ENCODE data around the gene CDKN2D.
A peak's percentile ranks its signal among the peaks of the same experiment; 100 is the strongest.
"Not testable (repeated sequence)": the region's sequence is repeated elsewhere in the genome, so short reads cannot be mapped to it uniquely, and the experiment has no call there.

The CDKN2D gene

DNA sequence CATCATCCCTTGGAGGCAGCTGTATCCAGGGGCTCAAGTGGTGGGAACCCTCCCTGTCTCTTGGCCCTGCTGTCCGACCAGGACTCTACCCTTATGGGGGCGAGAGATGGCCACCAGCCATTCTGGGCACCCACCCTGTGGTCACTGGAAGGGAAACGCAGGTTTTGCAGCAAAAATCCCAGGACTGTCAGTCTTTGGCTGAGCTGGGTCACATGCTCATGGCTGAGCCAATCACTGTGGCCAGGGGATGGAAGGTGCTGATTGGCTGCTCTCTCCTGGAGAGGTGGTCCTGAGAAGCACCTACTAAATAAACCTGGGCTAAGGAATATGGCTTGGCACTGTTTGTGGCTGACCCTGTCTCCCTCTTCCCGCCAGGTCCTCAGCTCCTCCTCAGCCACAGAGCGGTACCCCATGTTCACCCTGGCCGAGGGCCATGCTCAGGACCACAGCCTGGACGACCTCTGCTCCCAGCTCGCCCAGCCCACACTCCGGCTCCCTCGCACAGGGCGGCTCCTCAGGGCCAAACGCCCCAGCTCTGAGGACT, 16.2 kb downstream of the CDKN2D start:
- peaks cover 35% of the 10 kb centered on the region for H3K36me3 ChIP-seq (ENCODE audit: control insufficient read depth, insufficient read depth, low read length)

DNA sequence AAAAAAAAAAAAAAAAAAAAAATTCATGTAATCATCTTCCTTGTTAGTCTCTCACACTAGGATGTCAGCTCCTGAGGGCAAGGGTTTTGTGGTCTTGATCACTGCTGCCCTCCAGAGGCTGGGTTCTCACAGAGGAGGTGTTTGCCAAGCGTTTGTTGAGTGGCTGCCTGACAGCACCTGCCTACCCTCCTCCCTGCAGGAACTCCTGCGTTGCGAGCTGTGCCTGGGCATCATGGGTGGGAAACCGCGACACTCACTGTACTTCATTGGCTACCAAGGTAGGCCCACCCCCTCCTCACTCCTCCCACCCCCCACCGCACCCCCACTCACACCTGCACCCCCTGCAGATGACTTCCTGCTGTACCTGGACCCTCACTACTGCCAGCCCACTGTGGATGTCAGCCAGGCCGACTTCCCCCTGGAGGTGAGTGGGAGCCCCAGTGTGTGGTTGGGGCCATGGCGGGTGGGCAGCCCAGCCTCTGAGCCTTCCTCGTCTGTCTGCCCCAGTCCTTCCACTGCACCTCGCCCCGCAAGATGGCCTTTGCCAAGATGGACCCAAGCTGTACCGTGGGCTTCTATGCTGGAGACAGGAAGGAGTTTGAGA, 17.0 kb downstream of the CDKN2D start:
- TF ChIP-seq, protein P1, sequence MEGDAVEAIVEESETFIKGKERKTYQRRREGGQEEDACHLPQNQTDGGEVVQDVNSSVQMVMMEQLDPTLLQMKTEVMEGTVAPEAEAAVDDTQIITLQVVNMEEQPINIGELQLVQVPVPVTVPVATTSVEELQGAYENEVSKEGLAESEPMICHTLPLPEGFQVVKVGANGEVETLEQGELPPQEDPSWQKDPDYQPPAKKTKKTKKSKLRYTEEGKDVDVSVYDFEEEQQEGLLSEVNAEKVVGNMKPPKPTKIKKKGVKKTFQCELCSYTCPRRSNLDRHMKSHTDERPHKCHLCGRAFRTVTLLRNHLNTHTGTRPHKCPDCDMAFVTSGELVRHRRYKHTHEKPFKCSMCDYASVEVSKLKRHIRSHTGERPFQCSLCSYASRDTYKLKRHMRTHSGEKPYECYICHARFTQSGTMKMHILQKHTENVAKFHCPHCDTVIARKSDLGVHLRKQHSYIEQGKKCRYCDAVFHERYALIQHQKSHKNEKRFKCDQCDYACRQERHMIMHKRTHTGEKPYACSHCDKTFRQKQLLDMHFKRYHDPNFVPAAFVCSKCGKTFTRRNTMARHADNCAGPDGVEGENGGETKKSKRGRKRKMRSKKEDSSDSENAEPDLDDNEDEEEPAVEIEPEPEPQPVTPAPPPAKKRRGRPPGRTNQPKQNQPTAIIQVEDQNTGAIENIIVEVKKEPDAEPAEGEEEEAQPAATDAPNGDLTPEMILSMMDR (IDR thresholded peaks at IDR 0.05; ENCODE audit: insufficient read depth, low read length, poor library complexity, severe bottlenecking) = peak; percentile 3
- no peaks in the 10 kb centered on the region for H3K27me3 ChIP-seq (replicated peaks; ENCODE audit: control insufficient read depth, insufficient read depth, low read length)
- no peak for DNase-seq (ENCODE audit: extremely low read depth, insufficient read length)
- H3K4me3 ChIP-seq (replicated peaks; ENCODE audit: low read depth, low read length) = no peak overlapping the region
- peaks cover 39% of the 10 kb centered on the region for H3K36me3 ChIP-seq (ENCODE audit: control insufficient read depth, insufficient read depth, low read length)

More for the DNA sequence above, 16.2 kb downstream of the CDKN2D start:
- no peak for DNase-seq (ENCODE audit: extremely low read depth, insufficient read length)
- TF ChIP-seq, protein P1 (IDR thresholded peaks at IDR 0.05; ENCODE audit: insufficient read depth, low read length, poor library complexity, severe bottlenecking) = no peak
- H3K4me3 ChIP-seq (replicated peaks; ENCODE audit: low read depth, low read length) = no peak overlapping the region
- H3K27me3 ChIP-seq (replicated peaks; ENCODE audit: control insufficient read depth, insufficient read depth, low read length) = no peaks in the 10 kb centered on the region

DNA sequence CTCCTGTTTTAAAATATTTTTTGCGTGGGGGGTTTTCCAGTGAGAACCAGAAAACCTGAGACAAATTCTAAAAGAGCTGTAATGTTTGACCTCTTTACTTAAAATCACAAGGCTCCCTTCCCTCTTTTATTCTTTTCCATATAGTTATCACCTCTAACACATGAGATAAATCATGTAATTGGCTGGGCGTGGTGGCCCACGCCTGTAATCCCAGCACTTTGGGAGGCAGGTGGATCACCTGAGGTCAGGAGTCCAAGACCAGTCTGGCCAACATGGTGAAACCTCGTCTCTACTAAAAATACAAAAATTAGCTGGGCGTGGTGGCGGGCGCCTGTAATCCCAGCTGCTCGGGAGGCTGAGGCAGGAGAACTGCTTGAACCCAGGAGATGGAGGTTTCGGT, 17.8 kb downstream of the CDKN2D start:
- peaks cover 38% of the 10 kb centered on the region for H3K36me3 ChIP-seq (ENCODE audit: control insufficient read depth, insufficient read depth, low read length)
- not testable (repeated sequence) for DNase-seq (ENCODE audit: extremely low read depth, insufficient read length); H3K27me3 ChIP-seq (replicated peaks; ENCODE audit: control insufficient read depth, insufficient read depth, low read length); H3K4me3 ChIP-seq (replicated peaks; ENCODE audit: low read depth, low read length)

DNA sequence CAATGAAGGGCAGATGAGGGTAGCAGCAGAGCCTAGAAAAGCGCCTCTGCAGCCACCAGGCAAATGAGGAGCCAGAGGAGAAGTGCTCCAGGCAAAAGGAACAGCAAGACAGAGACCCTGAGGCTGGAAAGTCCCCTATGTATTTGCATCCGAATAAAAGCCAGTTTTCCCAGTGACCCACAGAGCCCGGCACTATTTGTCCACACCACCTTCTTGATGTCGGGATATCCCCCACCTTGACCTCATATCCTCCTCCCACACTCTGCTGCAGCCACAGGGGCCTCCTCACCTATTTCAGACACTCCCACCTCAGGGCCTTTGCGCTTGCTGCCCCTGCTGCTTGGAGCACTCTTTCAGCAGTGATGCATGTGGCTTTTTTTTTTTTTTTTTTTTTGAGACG, 18.4 kb downstream of the CDKN2D start:
- H3K36me3 ChIP-seq (ENCODE audit: control insufficient read depth, insufficient read depth, low read length) = peaks cover 35% of the 10 kb centered on the region

DNA sequence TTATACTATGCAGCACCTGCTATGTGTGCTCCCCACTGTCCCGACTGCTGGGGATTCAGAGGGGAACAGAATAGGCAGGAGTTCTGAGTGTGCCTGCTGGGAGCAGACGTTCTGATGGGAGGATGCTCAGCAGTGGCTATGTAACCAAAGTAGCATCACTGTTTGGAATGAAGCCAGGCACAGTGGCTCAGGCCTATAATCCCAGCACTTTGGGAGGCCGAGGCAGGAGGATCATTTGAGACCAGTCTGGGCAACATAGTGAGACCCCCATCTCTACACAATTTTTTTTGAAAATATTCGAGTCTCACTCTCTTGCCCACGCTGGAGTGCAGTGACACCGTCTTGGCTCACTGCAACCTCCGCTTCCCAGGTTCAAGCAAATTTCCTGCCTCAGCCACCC, 19.0 kb downstream of the CDKN2D start:
- no peaks in the 10 kb centered on the region for H3K27me3 ChIP-seq (replicated peaks; ENCODE audit: control insufficient read depth, insufficient read depth, low read length)
- no peak overlapping the region for H3K4me3 ChIP-seq (replicated peaks; ENCODE audit: low read depth, low read length)
- DNase-seq (ENCODE audit: extremely low read depth, insufficient read length) = no peak
- TF ChIP-seq, protein P1 (IDR thresholded peaks at IDR 0.05; ENCODE audit: insufficient read depth, low read length, poor library complexity, severe bottlenecking) = no peak
- H3K36me3 ChIP-seq (ENCODE audit: control insufficient read depth, insufficient read depth, low read length) = peaks cover 31% of the 10 kb centered on the region

More for the DNA sequence above, 18.4 kb downstream of the CDKN2D start:
- DNase-seq (ENCODE audit: extremely low read depth, insufficient read length) = no peak
- no peaks in the 10 kb centered on the region for H3K27me3 ChIP-seq (replicated peaks; ENCODE audit: control insufficient read depth, insufficient read depth, low read length)
- H3K4me3 ChIP-seq (replicated peaks; ENCODE audit: low read depth, low read length) = no peak overlapping the region
- TF ChIP-seq, protein P1 (IDR thresholded peaks at IDR 0.05; ENCODE audit: insufficient read depth, low read length, poor library complexity, severe bottlenecking) = no peak

DNA sequence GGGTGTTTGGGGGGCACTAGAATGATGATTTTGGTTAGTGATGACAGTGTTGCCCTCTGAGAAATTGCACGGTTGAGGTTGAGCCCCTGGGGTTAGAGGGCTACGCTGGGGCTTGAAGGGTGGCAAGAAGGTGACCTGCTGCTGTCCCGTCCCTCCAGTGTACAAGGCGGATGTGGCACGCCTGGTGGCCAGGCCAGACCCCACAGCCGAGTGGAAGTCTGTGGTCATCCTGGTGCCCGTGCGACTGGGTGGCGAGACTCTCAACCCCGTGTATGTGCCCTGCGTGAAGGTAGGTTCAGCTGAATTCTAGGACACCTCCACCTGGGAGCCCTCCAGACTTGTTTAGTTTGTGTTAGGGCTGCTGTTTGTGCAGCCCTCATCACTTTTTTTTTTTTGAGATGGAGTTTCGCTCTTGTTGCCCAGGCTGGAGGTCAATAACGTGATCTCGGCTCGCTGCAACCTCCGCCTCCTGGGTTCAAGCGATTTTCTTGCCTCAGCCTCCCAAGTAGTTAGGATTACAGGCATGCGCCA, 20.0 kb downstream of the CDKN2D start:
- DNase-seq (ENCODE audit: extremely low read depth, insufficient read length) = no peak
- Histone ChIP-seq H3K27me3 (replicated peaks; ENCODE audit: control insufficient read depth, insufficient read depth, low read length) (no peaks in the 10 kb centered on the region), H3K4me3 (replicated peaks; ENCODE audit: low read depth, low read length) (no peak overlapping the region), H3K36me3 (ENCODE audit: control insufficient read depth, insufficient read depth, low read length) (peaks cover 26% of the 10 kb centered on the region)
- TF ChIP-seq, protein P1 (IDR thresholded peaks at IDR 0.05; ENCODE audit: insufficient read depth, low read length, poor library complexity, severe bottlenecking) = no peak
